GM19397 (cell line): ENCODE results near the gene NTPCR.
"Not testable (repeated sequence)": the region's sequence is repeated elsewhere in the genome, so short reads cannot be mapped to it uniquely, and the experiment has no call there.

ENCODE experiments used
- ATAC-seq: cut with Tn5 transposase; IDR thresholded peaks from one replicate; pipeline ENCODE4 v1.9.1; 2021; ENCODE audit warnings: mild to moderate bottlenecking, moderate library complexity; ENCODE audit not compliant: unreplicated experiment

Gene NTPCR

GRCh38 chr1:232983375-232983774, 33.0 kb downstream of the NTPCR start:
- ATAC-seq = no peak

GRCh38 chr1:232983817-232984567, 33.6 kb downstream of the NTPCR start:
- ATAC-seq = no peak

GRCh38 chr1:232984577-232985425, 34.4 kb downstream of the NTPCR start:
- ATAC-seq = no peak

- ATAC-seq = no peak
Observed at GRCh38 chr1:232985882-232986526, 35.6 kb downstream of the NTPCR start.

- no peak for ATAC-seq
Observed at GRCh38 chr1:232986527-232986922, 36.1 kb downstream of the NTPCR start.

- ATAC-seq = no peak
Observed at GRCh38 chr1:232987046-232987773, 36.8 kb downstream of the NTPCR start.

GRCh38 chr1:232987774-232988140, 37.3 kb downstream of the NTPCR start:
- ATAC-seq = no peak

GRCh38 chr1:232988572-232989040, 38.2 kb downstream of the NTPCR start:
- ATAC-seq = no peak

GRCh38 chr1:232990176-232991128, 40.0 kb downstream of the NTPCR start:
- ATAC-seq = no peak

- ATAC-seq = no peak
Observed at GRCh38 chr1:232991238-232991637, 40.8 kb downstream of the NTPCR start.

GRCh38 chr1:232992227-232992626, 41.8 kb downstream of the NTPCR start:
- no peak for ATAC-seq

- ATAC-seq = no peak
Observed at GRCh38 chr1:232993555-232993954, 43.1 kb downstream of the NTPCR start.

- no peak for ATAC-seq
Observed at GRCh38 chr1:232995189-232995588, 44.8 kb downstream of the NTPCR start.

GRCh38 chr1:232996143-232996542, 45.7 kb downstream of the NTPCR start:
- no peak for ATAC-seq

- ATAC-seq = no peak
Observed at GRCh38 chr1:232998138-232998537, 47.7 kb downstream of the NTPCR start.

GRCh38 chr1:232998646-232999045, 48.2 kb downstream of the NTPCR start:
- ATAC-seq = no peak

- ATAC-seq = no peak
Observed at GRCh38 chr1:232999956-233000625, 49.7 kb downstream of the NTPCR start.

- ATAC-seq = not testable (repeated sequence)
Observed at GRCh38 chr1:233003638-233004037, 53.2 kb downstream of the NTPCR start.

- ATAC-seq = no peak
Observed at GRCh38 chr1:233004451-233004850, 54.0 kb downstream of the NTPCR start.
